ENCODE results near the gene C10orf120. TPM values are rescaled to one million over a fixed set of nuclear protein-coding genes. Genes with fewer than 3 reads are reported as not detected.

C10orf120 gene
- total RNA-seq, 1 experiment from 2014 or later = not detected

- CTCF ChIA-PET = interaction anchor here (0.6 kb wide), 1 partner anchor 527 kb away, joined by 3 read pairs; no protein-coding TSS in a partner anchor
- Histone ChIP-seq H3K9me3 (ENCODE audit: low read depth, low read length, poor library complexity, severe bottlenecking) (no peaks in the 10 kb centered on the region), H3K4me1 (ENCODE audit: insufficient read depth, low read length, poor library complexity, severe bottlenecking) (no peaks in the 10 kb centered on the region), H3K27ac (ENCODE audit: low read depth, low read length, poor library complexity, severe bottlenecking) (no peak overlapping the region), H3K36me3 (ENCODE audit: insufficient read depth, low read length, poor library complexity, severe bottlenecking) (no peaks in the 10 kb centered on the region), H3K27me3 (replicated peaks; ENCODE audit: insufficient read depth, low read depth, low read length, poor library complexity) (peaks cover 58% of the 10 kb centered on the region), H3K4me3 (ENCODE audit: low read depth, low read length, poor library complexity, severe bottlenecking) (no peak overlapping the region)
- no peak for DNase-seq (ENCODE audit: low spot score)
- intact Hi-C loops (cut with micrococcal nuclease; ENCODE audit: unreplicated experiment) = no loop called here
- BruUV-seq (replicated peaks) = no TSS peak
- POLR2A ChIA-PET (ENCODE audit: low non-redundant PET) = no interaction called here
- TF ChIP-seq CTCF (conservative IDR thresholded peaks at IDR 0.05; ENCODE audit: low read depth, low read length) (no peak), EZH2 (IDR thresholded peaks at IDR 0.05; ENCODE audit: borderline replicate concordance, low read depth, low read length, poor library complexity, severe bottlenecking) (no peak)
Measured at GRCh38 chr10:122663516-122664130, 36.0 kb downstream of the C10orf120 start.

- H3K27ac ChIP-seq (ENCODE audit: low read depth, low read length, poor library complexity, severe bottlenecking) = no peak overlapping the region
- peaks cover 62% of the 10 kb centered on the region for H3K27me3 ChIP-seq (replicated peaks; ENCODE audit: insufficient read depth, low read depth, low read length, poor library complexity)
- CTCF ChIA-PET = no interaction called here
- TF ChIP-seq EZH2 (IDR thresholded peaks at IDR 0.05; ENCODE audit: borderline replicate concordance, low read depth, low read length, poor library complexity, severe bottlenecking) = no peak
- H3K4me3 ChIP-seq (ENCODE audit: low read depth, low read length, poor library complexity, severe bottlenecking) = no peak overlapping the region
- no peaks in the 10 kb centered on the region for H3K36me3 ChIP-seq (ENCODE audit: insufficient read depth, low read length, poor library complexity, severe bottlenecking)
- DNase-seq (ENCODE audit: low spot score) = no peak
- intact Hi-C loops (cut with micrococcal nuclease; ENCODE audit: unreplicated experiment) = no loop called here
- no TSS peak for BruUV-seq (replicated peaks)
- no peaks in the 10 kb centered on the region for H3K4me1 ChIP-seq (ENCODE audit: insufficient read depth, low read length, poor library complexity, severe bottlenecking)
- POLR2A ChIA-PET (ENCODE audit: low non-redundant PET) = no interaction called here
- no peaks in the 10 kb centered on the region for H3K9me3 ChIP-seq (ENCODE audit: low read depth, low read length, poor library complexity, severe bottlenecking)
Measured at GRCh38 chr10:122662231-122662630, 37.4 kb downstream of the C10orf120 start.

- H3K4me3 ChIP-seq (ENCODE audit: low read depth, low read length, poor library complexity, severe bottlenecking) = no peak overlapping the region
- CTCF ChIA-PET = no interaction called here
- no peaks in the 10 kb centered on the region for H3K9me3 ChIP-seq (ENCODE audit: low read depth, low read length, poor library complexity, severe bottlenecking)
- no peak for DNase-seq (ENCODE audit: low spot score)
- TF ChIP-seq EZH2 (IDR thresholded peaks at IDR 0.05; ENCODE audit: borderline replicate concordance, low read depth, low read length, poor library complexity, severe bottlenecking) = no peak
- TF ChIP-seq CTCF (conservative IDR thresholded peaks at IDR 0.05; ENCODE audit: low read depth, low read length) = no peak
- no peaks in the 10 kb centered on the region for H3K4me1 ChIP-seq (ENCODE audit: insufficient read depth, low read length, poor library complexity, severe bottlenecking)
- H3K27me3 ChIP-seq (replicated peaks; ENCODE audit: insufficient read depth, low read depth, low read length, poor library complexity) = peaks cover 62% of the 10 kb centered on the region
- no TSS peak for BruUV-seq (replicated peaks)
- no peaks in the 10 kb centered on the region for H3K36me3 ChIP-seq (ENCODE audit: insufficient read depth, low read length, poor library complexity, severe bottlenecking)
- POLR2A ChIA-PET (ENCODE audit: low non-redundant PET) = no interaction called here
- H3K27ac ChIP-seq (ENCODE audit: low read depth, low read length, poor library complexity, severe bottlenecking) = no peak overlapping the region
- intact Hi-C loops (cut with micrococcal nuclease; ENCODE audit: unreplicated experiment) = no loop called here
Measured at GRCh38 chr10:122660696-122661095, 39.0 kb downstream of the C10orf120 start.

GRCh38 chr10:122659651-122660050 lies 40.0 kb downstream of the C10orf120 start:
- TF ChIP-seq EZH2 (IDR thresholded peaks at IDR 0.05; ENCODE audit: borderline replicate concordance, low read depth, low read length, poor library complexity, severe bottlenecking) (no peak), CTCF (conservative IDR thresholded peaks at IDR 0.05; ENCODE audit: low read depth, low read length) (no peak)
- Histone ChIP-seq H3K4me3 (ENCODE audit: low read depth, low read length, poor library complexity, severe bottlenecking) (no peak overlapping the region), H3K9me3 (ENCODE audit: low read depth, low read length, poor library complexity, severe bottlenecking) (no peaks in the 10 kb centered on the region), H3K27me3 (replicated peaks; ENCODE audit: insufficient read depth, low read depth, low read length, poor library complexity) (peaks cover 66% of the 10 kb centered on the region), H3K27ac (ENCODE audit: low read depth, low read length, poor library complexity, severe bottlenecking) (no peak overlapping the region), H3K36me3 (ENCODE audit: insufficient read depth, low read length, poor library complexity, severe bottlenecking) (no peaks in the 10 kb centered on the region), H3K4me1 (ENCODE audit: insufficient read depth, low read length, poor library complexity, severe bottlenecking) (no peaks in the 10 kb centered on the region)
- intact Hi-C loops (cut with micrococcal nuclease; ENCODE audit: unreplicated experiment) = no loop called here
- no peak for DNase-seq (ENCODE audit: low spot score)
- CTCF ChIA-PET = no interaction called here
- POLR2A ChIA-PET (ENCODE audit: low non-redundant PET) = no interaction called here
- no TSS peak for BruUV-seq (replicated peaks)
